ENCODE results near the gene CDIP1.

DNA sequence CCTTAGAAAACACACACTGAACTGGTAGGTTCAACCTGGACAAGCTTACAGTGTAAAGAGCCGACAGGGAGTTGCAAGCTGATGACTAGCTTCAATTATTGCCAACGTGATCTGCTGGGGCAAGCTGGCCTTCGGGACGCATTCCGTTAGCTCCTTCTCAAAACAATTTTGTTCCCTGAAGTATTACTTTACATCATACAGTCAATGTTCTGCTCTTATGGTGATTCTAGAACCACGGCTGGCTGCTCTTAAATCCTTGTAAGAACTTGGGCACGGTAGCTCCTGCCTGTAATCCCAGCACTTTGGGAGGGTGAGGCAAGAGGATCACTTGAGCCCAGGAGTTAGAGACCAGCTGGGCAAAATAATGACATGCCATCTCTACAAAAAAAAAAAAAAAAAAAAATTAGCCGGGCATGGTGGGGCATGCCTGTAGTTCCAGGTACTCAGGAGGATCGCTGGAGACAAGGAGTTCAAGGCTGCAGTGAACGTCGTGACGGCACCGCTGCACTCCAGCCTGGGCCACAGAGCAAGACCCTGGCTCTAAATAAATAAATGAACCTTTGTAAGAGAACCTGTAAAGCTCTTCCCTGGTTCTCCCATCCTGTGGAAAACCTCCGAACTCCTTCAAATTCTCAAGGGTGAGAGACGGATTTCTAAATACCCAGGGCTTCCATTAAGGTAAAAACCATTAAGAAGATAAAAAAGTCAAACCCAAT lies 2.0 kb downstream of the CDIP1 start:
- TF ChIP-seq, protein P1, sequence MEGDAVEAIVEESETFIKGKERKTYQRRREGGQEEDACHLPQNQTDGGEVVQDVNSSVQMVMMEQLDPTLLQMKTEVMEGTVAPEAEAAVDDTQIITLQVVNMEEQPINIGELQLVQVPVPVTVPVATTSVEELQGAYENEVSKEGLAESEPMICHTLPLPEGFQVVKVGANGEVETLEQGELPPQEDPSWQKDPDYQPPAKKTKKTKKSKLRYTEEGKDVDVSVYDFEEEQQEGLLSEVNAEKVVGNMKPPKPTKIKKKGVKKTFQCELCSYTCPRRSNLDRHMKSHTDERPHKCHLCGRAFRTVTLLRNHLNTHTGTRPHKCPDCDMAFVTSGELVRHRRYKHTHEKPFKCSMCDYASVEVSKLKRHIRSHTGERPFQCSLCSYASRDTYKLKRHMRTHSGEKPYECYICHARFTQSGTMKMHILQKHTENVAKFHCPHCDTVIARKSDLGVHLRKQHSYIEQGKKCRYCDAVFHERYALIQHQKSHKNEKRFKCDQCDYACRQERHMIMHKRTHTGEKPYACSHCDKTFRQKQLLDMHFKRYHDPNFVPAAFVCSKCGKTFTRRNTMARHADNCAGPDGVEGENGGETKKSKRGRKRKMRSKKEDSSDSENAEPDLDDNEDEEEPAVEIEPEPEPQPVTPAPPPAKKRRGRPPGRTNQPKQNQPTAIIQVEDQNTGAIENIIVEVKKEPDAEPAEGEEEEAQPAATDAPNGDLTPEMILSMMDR (IDR thresholded peaks at IDR 0.05; ENCODE audit: insufficient read depth, low read depth, low read length) = no peak
- TF ChIP-seq EZH2 (IDR thresholded peaks at IDR 0.05; ENCODE audit: insufficient read depth, low read length) = no peak
